Keratinocyte (primary cell): ENCODE measurements around the gene RCAN2. TPM values are rescaled to one million over a fixed set of nuclear protein-coding genes. Genes with fewer than 3 reads are reported as not detected.

Experiments
- DNase-seq: peaks from one replicate; pipeline ENCODE4 v3.0.0-alpha.2; 2011; ENCODE audit warnings: low read depth, missing footprints, low spot score
- FAIRE-seq: peaks from 2 replicates; lab custom pipeline; 2011; peaks lifted over from hg19 to GRCh38; lab: Jason Lieb, UNC
- H2AFZ ChIP-seq: 2 replicates; pipeline ENCODE4 v1.6.0; 2012; ENCODE audit warnings: low read length, control low read depth, inconsistent platforms; ENCODE audit not compliant: control insufficient read depth
- H3K27ac ChIP-seq: 2 replicates; pipeline ENCODE4 v1.5.1; 2011; ENCODE audit warnings: low read length; ENCODE audit not compliant: control insufficient read depth, insufficient read depth
- H3K27me3 ChIP-seq: 3 replicates; pipeline ENCODE4 v1.6.0; 2011; ENCODE audit warnings: low read length; ENCODE audit not compliant: control insufficient read depth, insufficient read depth; ENCODE audit errors: extremely low read depth
- H3K36me3 ChIP-seq, 2 experiments: 2 replicates in 1 of 2; 3 replicates in 1 of 2; pipeline ENCODE4 v1.5.1; 2011; ENCODE audit warnings: low read length in 2 of 2, mild to moderate bottlenecking in 1 of 2; ENCODE audit not compliant: control insufficient read depth in 2 of 2, insufficient read depth in 2 of 2; ENCODE audit errors: extremely low read depth in 1 of 2
- H3K4me1 ChIP-seq: 3 replicates; pipeline ENCODE4 v1.5.1; 2011; ENCODE audit warnings: low read length; ENCODE audit not compliant: control insufficient read depth, insufficient read depth; ENCODE audit errors: extremely low read depth
- H3K4me2 ChIP-seq: 3 replicates; pipeline ENCODE4 v1.6.0; 2011; ENCODE audit warnings: low read depth, low read length; ENCODE audit not compliant: control insufficient read depth, insufficient read depth; ENCODE audit errors: extremely low read depth
- H3K4me3 ChIP-seq, 3 experiments: fragments of 200-600 bp in 1 of 3; sonication (generic) in 1 of 3; 2 replicates in 2 of 3; 3 replicates in 1 of 3; pipeline ENCODE4 v1.5.1; 2011 to 2016; ENCODE audit warnings: low read length in 3 of 3, mild to moderate bottlenecking in 3 of 3, control low read depth in 2 of 3, inconsistent platforms in 1 of 3, low read depth in 1 of 3, mixed read lengths in 1 of 3, mixed run types in 1 of 3, moderate library complexity in 1 of 3; ENCODE audit not compliant: control insufficient read depth in 2 of 3, insufficient read depth in 2 of 3; ENCODE audit errors: extremely low read depth in 1 of 3
- H3K79me2 ChIP-seq: 2 replicates; pipeline ENCODE4 v1.6.0; 2012; ENCODE audit warnings: low read length; ENCODE audit not compliant: control insufficient read depth, insufficient read depth
- H3K9ac ChIP-seq: 3 replicates; pipeline ENCODE4 v1.6.0; 2011; ENCODE audit warnings: low read length; ENCODE audit not compliant: control insufficient read depth, insufficient read depth; ENCODE audit errors: extremely low read depth
- H3K9me1 ChIP-seq: 3 replicates; pipeline ENCODE4 v1.6.0; 2011; ENCODE audit warnings: low read length; ENCODE audit not compliant: control insufficient read depth, insufficient read depth; ENCODE audit errors: extremely low read depth
- H3K9me3 ChIP-seq: 2 replicates; pipeline ENCODE4 v1.5.1; 2012; ENCODE audit warnings: low read depth, low read length; ENCODE audit not compliant: control insufficient read depth
- H4K20me1 ChIP-seq: 3 replicates; pipeline ENCODE4 v1.6.0; 2011; ENCODE audit warnings: low read length; ENCODE audit not compliant: control insufficient read depth, insufficient read depth; ENCODE audit errors: extremely low read depth
- EZH2 ChIP-seq: IDR thresholded peaks from one replicate; pipeline ENCODE4 v1.6.1; 2012; ENCODE audit warnings: inconsistent platforms, mild to moderate bottlenecking, low read length, moderate library complexity
- dilution Hi-C: fragments of 300-500 bp; cut with MboI; formaldehyde crosslinking; loops from one replicate; pipeline ENCODE4 v1.7.0; 2020; ENCODE audit warnings: low sequenced_read_pairs; ENCODE audit not compliant: extremely low pct_ligation_motif_present
- polyA plus RNA-seq, 5 experiments: library from polyadenylated mRNA; depleted of rRNA in 3 of 5; stranded (reverse) in 3 of 5; stranded (forward) in 1 of 5; unstranded in 1 of 5; fragments of >200 nt; gene quantifications; 1 replicate in 1 of 5; 2 replicates in 3 of 5; 3 replicates in 1 of 5; pipeline versions ENCODE4 v1.2.1 to v1.2.3, GENCODE V29; 2011 to 2012; ENCODE audit warnings: missing spikeins in 2 of 5, low read depth in 1 of 5, low replicate concordance in 1 of 5
- TF ChIP-seq, protein P1 (sequence below), 3 experiments: IDR thresholded peaks in 1 of 3; conservative IDR thresholded peaks in 1 of 3; optimal IDR thresholded peaks in 1 of 3; 2 replicates in 2 of 3; 3 replicates in 1 of 3; pipeline versions ENCODE3 to v1.5.1; 2011; ENCODE audit warnings: low read length in 3 of 3, mild to moderate bottlenecking in 3 of 3, moderate library complexity in 2 of 3, control low read depth in 1 of 3, inconsistent platforms in 1 of 3; ENCODE audit not compliant: insufficient read depth in 2 of 3; ENCODE audit errors: extremely low read depth in 1 of 3

Gene RCAN2
- polyA plus RNA-seq, 1 donor (not counting 4 experiments of a cell fraction or from before 2014, with no cell fraction given), result not detected

DNA sequence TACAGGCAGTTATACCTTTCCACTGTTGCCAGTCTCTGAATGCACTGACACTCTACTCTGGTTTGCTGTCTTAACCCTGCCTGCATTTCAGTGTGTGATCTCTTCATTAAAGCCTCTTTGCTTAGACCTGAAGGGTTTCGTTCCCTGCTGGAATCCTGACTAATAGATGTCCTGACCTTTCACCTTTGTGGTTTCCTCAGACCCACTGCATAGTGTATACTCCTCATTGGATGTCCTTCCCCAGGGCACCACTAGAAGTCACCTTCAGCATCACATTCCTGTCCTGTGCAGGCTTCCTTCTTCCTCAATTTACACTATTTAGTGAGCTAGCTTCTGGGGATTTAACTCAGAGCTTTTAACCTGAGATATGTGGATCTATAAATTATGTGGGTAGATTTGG is 120.6 kb downstream of the RCAN2 start:
- dilution Hi-C loops, result no loop called here
- H2AFZ ChIP-seq, result no peak overlapping the region
- H3K9ac ChIP-seq, result no peak overlapping the region
- H3K27me3 ChIP-seq, result no peaks in the 10 kb centered on the region
- H3K4me1 ChIP-seq, result no peaks in the 10 kb centered on the region
- no peaks in the 10 kb centered on the region for H3K9me1 ChIP-seq
- no peak overlapping the region for H3K4me2 ChIP-seq
- H3K9me3 ChIP-seq, result no peaks in the 10 kb centered on the region
- DNase-seq (no peak), FAIRE-seq (no peak)
- H3K4me3 ChIP-seq, result no peak overlapping the region
- no peaks in the 10 kb centered on the region for H3K79me2 ChIP-seq
- TF ChIP-seq, protein P1, sequence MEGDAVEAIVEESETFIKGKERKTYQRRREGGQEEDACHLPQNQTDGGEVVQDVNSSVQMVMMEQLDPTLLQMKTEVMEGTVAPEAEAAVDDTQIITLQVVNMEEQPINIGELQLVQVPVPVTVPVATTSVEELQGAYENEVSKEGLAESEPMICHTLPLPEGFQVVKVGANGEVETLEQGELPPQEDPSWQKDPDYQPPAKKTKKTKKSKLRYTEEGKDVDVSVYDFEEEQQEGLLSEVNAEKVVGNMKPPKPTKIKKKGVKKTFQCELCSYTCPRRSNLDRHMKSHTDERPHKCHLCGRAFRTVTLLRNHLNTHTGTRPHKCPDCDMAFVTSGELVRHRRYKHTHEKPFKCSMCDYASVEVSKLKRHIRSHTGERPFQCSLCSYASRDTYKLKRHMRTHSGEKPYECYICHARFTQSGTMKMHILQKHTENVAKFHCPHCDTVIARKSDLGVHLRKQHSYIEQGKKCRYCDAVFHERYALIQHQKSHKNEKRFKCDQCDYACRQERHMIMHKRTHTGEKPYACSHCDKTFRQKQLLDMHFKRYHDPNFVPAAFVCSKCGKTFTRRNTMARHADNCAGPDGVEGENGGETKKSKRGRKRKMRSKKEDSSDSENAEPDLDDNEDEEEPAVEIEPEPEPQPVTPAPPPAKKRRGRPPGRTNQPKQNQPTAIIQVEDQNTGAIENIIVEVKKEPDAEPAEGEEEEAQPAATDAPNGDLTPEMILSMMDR (optimal IDR thresholded peaks at IDR 0.05 in 1 of 3, IDR thresholded peaks at IDR 0.05 in 1 of 3, conservative IDR thresholded peaks at IDR 0.05 in 1 of 3; ENCODE audit: extremely low read depth in 1 of 3, insufficient read depth in 2 of 3, low read length in 3 of 3), result no peak
- TF ChIP-seq EZH2, result no peak
- no peaks in the 10 kb centered on the region for H4K20me1 ChIP-seq
- H3K36me3 ChIP-seq, result no peaks in the 10 kb centered on the region
- H3K27ac ChIP-seq, result no peak overlapping the region

DNA sequence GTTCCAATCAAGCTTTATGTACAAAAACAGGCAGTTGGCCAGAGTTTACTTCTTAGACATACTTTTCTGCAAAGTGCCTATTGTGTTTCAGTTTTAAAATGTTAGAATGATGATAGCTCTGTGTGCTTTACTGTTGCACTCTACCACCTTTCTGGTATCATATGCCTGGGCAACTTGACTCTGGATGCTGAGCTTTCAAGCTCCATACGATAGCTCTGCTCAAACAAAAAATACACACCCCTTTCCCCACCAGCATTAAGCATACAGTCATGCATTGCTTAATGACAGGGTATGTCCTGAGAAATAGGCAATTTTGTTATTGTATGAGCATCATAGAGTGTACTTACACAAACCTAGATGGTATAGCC is 123.1 kb downstream of the RCAN2 start:
- Histone ChIP-seq H3K79me2 (no peaks in the 10 kb centered on the region), H3K9me3 (no peaks in the 10 kb centered on the region), H3K9me1 (no peaks in the 10 kb centered on the region), H2AFZ (no peak overlapping the region), H3K36me3 (no peaks in the 10 kb centered on the region), H3K9ac (no peak overlapping the region), H3K4me2 (no peak overlapping the region), H3K4me1 (no peaks in the 10 kb centered on the region), H3K4me3 (no peak overlapping the region), H4K20me1 (no peaks in the 10 kb centered on the region), H3K27ac (no peak overlapping the region), H3K27me3 (no peaks in the 10 kb centered on the region)
- DNase-seq (no peak), FAIRE-seq (no peak)
- dilution Hi-C loops, result no loop called here
- TF ChIP-seq EZH2, result no peak
- TF ChIP-seq, protein P1 (optimal IDR thresholded peaks at IDR 0.05 in 1 of 3, IDR thresholded peaks at IDR 0.05 in 1 of 3, conservative IDR thresholded peaks at IDR 0.05 in 1 of 3; ENCODE audit: extremely low read depth in 1 of 3, insufficient read depth in 2 of 3, low read length in 3 of 3), result no peak
